ENCODE measurements around the gene FLNB.

DNA sequence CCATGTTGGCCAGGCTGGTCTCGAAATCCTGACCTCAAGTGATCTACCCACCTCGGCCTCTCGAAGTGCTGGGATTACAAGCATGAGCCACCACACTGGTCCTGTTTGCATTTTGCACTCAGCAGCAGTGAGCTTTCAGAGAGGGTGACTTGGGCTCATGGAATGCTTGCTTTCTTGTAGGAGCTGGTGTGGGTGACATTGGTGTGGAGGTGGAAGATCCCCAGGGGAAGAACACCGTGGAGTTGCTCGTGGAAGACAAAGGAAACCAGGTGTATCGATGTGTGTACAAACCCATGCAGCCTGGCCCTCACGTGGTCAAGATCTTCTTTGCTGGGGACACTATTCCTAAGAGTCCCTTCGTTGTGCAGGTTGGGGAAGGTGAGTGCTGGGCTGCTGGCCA lies 90.3 kb downstream of the FLNB start:
- TF ChIP-seq CTCF (conservative IDR thresholded peaks at IDR 0.05 in 1 of 2, IDR thresholded peaks at IDR 0.05 in 1 of 2; ENCODE audit: extremely low read depth in 1 of 2, insufficient read depth in 1 of 2, low read depth in 1 of 2, low read length in 2 of 2) (no peak), EZH2 (IDR thresholded peaks at IDR 0.05; ENCODE audit: borderline replicate concordance, low read length) (no peak)

Data from mammary epithelial cell (primary cell).